GM23248 (cell line): ENCODE data around the gene DACH1. TPM values are rescaled to one million over a fixed set of nuclear protein-coding genes. Genes with fewer than 3 reads are reported as not detected.

Experiments used
- DNase-seq: peaks from one replicate; pipeline ENCODE4 v3.0.0-alpha.2; 2015
- H2AFZ ChIP-seq: fragments of 200-600 bp; sonication (generic); 2 replicates; pipeline ENCODE4 v1.6.1; 2016; ENCODE audit warnings: antibody characterized with exemption
- H3F3A ChIP-seq: fragments of 200-600 bp; sonication (generic); 2 replicates; pipeline ENCODE4 v1.6.1; 2016; ENCODE audit warnings: mild to moderate bottlenecking, antibody characterized with exemption, mixed run types; ENCODE audit not compliant: insufficient read depth
- H3K27ac ChIP-seq: fragments of 200-600 bp; sonication (generic); 2 replicates; pipeline ENCODE4 v1.5.1; 2016; ENCODE audit warnings: mild to moderate bottlenecking
- H3K27me3 ChIP-seq: fragments of 200-600 bp; sonication (generic); replicated peaks from 2 replicates; pipeline ENCODE4 v1.6.1; 2016; ENCODE audit warnings: mild to moderate bottlenecking; ENCODE audit not compliant: insufficient read depth
- H3K36me3 ChIP-seq: fragments of 200-600 bp; sonication (generic); 2 replicates; pipeline ENCODE4 v1.6.1; 2016; ENCODE audit warnings: low read depth, mild to moderate bottlenecking
- H3K4me1 ChIP-seq: fragments of 200-600 bp; sonication (generic); 2 replicates; pipeline ENCODE4 v1.6.1; 2016; ENCODE audit warnings: mild to moderate bottlenecking; ENCODE audit not compliant: insufficient read depth
- H3K4me2 ChIP-seq: fragments of 200-600 bp; sonication (generic); one replicate; pipeline ENCODE4 v1.6.1; 2016; ENCODE audit warnings: mild to moderate bottlenecking; ENCODE audit not compliant: unreplicated experiment
- H3K4me3 ChIP-seq: fragments of 200-600 bp; sonication (generic); 2 replicates; pipeline ENCODE4 v1.5.1; 2016; ENCODE audit warnings: mild to moderate bottlenecking
- H3K79me2 ChIP-seq: fragments of 200-600 bp; sonication (generic); 2 replicates; pipeline ENCODE4 v1.6.1; 2016; ENCODE audit warnings: mild to moderate bottlenecking; ENCODE audit not compliant: insufficient read depth
- H3K9ac ChIP-seq: fragments of 200-600 bp; sonication (generic); 2 replicates; pipeline ENCODE4 v1.6.1; 2016; ENCODE audit warnings: mild to moderate bottlenecking
- H3K9me2 ChIP-seq: fragments of 200-600 bp; sonication (generic); 2 replicates; pipeline ENCODE4 v1.6.1; 2016; ENCODE audit warnings: mixed run types, mild to moderate bottlenecking, moderate library complexity; ENCODE audit not compliant: insufficient read depth
- H3K9me3 ChIP-seq: fragments of 200-600 bp; sonication (generic); one replicate; pipeline ENCODE4 v1.6.1; 2017; ENCODE audit warnings: low read depth
- H4K20me1 ChIP-seq: fragments of 200-600 bp; sonication (generic); 2 replicates; pipeline ENCODE4 v1.6.0; 2016; ENCODE audit not compliant: insufficient read depth
- EZH2 ChIP-seq: fragments of 200-600 bp; sonication (generic); IDR thresholded peaks from 2 replicates; pipeline ENCODE4 v1.6.1; 2018; ENCODE audit warnings: antibody characterized with exemption, mild to moderate bottlenecking; ENCODE audit not compliant: insufficient read depth, poor library complexity, severe bottlenecking
- EZH2phosphoT487 ChIP-seq: fragments of 200-600 bp; sonication (generic); IDR thresholded peaks from 2 replicates; pipeline ENCODE4 v1.6.1; 2018; ENCODE audit warnings: antibody characterized with exemption, moderate library complexity, mild to moderate bottlenecking, low read depth; ENCODE audit not compliant: insufficient read depth
- WGBS, 2 experiments: methylation state at CpG; one replicate each; pipeline ENCODE4 v1.1.6; 2015 to 2017; ENCODE audit warnings: low lambda C conversion rate in 2 of 2, low coverage in 1 of 2; ENCODE audit errors: missing lambda C conversion rate in 2 of 2; 5-methylcytosine and 5-hydroxymethylcytosine counted together
- in situ Hi-C: fragments of 300-500 bp; cut with MboI; formaldehyde crosslinking; loops from 2 replicates; pipeline ENCODE4 v1.15.0; 2020
- polyA plus RNA-seq: library from polyadenylated mRNA; unstranded; fragments of >200 nt; fragmentation: Nextera tagmentation; extraction: Ambion mirVana; gene quantifications from 2 replicates; pipeline ENCODE4 v1.2.1, GENCODE V29; 2016
- total RNA-seq: library from RNA; depleted of rRNA; stranded (reverse); fragments of >200 nt; shearing (Covaris generic); gene quantifications from 2 replicates; pipeline ENCODE4 v1.2.3, GENCODE V29; 2014

Gene DACH1
- total and polyA plus RNA-seq, 2 experiments from 2014 or later: not detected

- H2AFZ ChIP-seq: no peak overlapping the region
- 28 to 57% methylated on average over 1 of the region's 1 CpG for WGBS, 2 experiments
- no peaks in the 10 kb centered on the region for H3K36me3 ChIP-seq
- no peaks in the 10 kb centered on the region for H3K9me2 ChIP-seq
- peaks cover 9% of the 10 kb centered on the region for H3K9me3 ChIP-seq
- H3F3A ChIP-seq: no peaks in the 10 kb centered on the region
- H3K9ac ChIP-seq: no peak overlapping the region
- TF ChIP-seq EZH2: no peak
- TF ChIP-seq EZH2phosphoT487: no peak
- no peak for DNase-seq
- H3K27me3 ChIP-seq: no peaks in the 10 kb centered on the region
- H3K79me2 ChIP-seq: no peaks in the 10 kb centered on the region
- no peaks in the 10 kb centered on the region for H4K20me1 ChIP-seq
- in situ Hi-C loops: no loop called here
- H3K4me1 ChIP-seq: no peaks in the 10 kb centered on the region
- no peak overlapping the region for H3K27ac ChIP-seq
- no peak overlapping the region for H3K4me3 ChIP-seq
- H3K4me2 ChIP-seq: no peak overlapping the region
Observed at GRCh38 chr13:71632721-71633120, 234.3 kb downstream of the DACH1 start.

GRCh38 chr13:71632206-71632605 is 234.8 kb downstream of the DACH1 start:
- TF ChIP-seq EZH2phosphoT487 (no peak), EZH2 (no peak)
- no peak for DNase-seq
- H3K27ac ChIP-seq: no peak overlapping the region
- no peaks in the 10 kb centered on the region for H4K20me1 ChIP-seq
- no peaks in the 10 kb centered on the region for H3K4me1 ChIP-seq
- H3K4me3 ChIP-seq: no peak overlapping the region
- no peaks in the 10 kb centered on the region for H3K27me3 ChIP-seq
- no peaks in the 10 kb centered on the region for H3F3A ChIP-seq
- H3K36me3 ChIP-seq: no peaks in the 10 kb centered on the region
- no peak overlapping the region for H3K4me2 ChIP-seq
- 12 to 17% methylated on average over 3 of the region's 3 CpGs for WGBS, 2 experiments
- no peaks in the 10 kb centered on the region for H3K79me2 ChIP-seq
- H2AFZ ChIP-seq: no peak overlapping the region
- no peak overlapping the region for H3K9ac ChIP-seq
- in situ Hi-C loops: no loop called here
- H3K9me2 ChIP-seq: no peaks in the 10 kb centered on the region
- peaks cover 9% of the 10 kb centered on the region for H3K9me3 ChIP-seq

- WGBS, 2 experiments: 21 to 25% methylated on average over 3 of the region's 3 CpGs
- H3K4me1 ChIP-seq: no peaks in the 10 kb centered on the region
- TF ChIP-seq EZH2: no peak
- TF ChIP-seq EZH2phosphoT487: no peak
Observed at GRCh38 chr13:71629167-71629566, 237.8 kb downstream of the DACH1 start.

GRCh38 chr13:71626421-71627117 is 240.4 kb downstream of the DACH1 start:
- Histone ChIP-seq H4K20me1 (no peaks in the 10 kb centered on the region), H3K4me2 (no peak overlapping the region), H3K27me3 (no peaks in the 10 kb centered on the region), H3F3A (no peaks in the 10 kb centered on the region), H3K4me1 (no peaks in the 10 kb centered on the region), H3K9ac (no peak overlapping the region), H3K4me3 (no peak overlapping the region), H3K9me3 (peaks cover 9% of the 10 kb centered on the region), H3K36me3 (no peaks in the 10 kb centered on the region), H3K79me2 (no peaks in the 10 kb centered on the region), H3K27ac (no peak overlapping the region), H2AFZ (no peak overlapping the region), H3K9me2 (no peaks in the 10 kb centered on the region)
- DNase-seq: no peak
- no peak for TF ChIP-seq EZH2
- no peak for TF ChIP-seq EZH2phosphoT487
- WGBS, 2 experiments: 52 to 67% methylated on average over 4 of the region's 4 CpGs
- in situ Hi-C loops: no loop called here

More at GRCh38 chr13:71629167-71629566, 237.8 kb downstream of the DACH1 start:
- no peak overlapping the region for H3K4me2 ChIP-seq
- H3K79me2 ChIP-seq: no peaks in the 10 kb centered on the region
- H3K27me3 ChIP-seq: no peaks in the 10 kb centered on the region
- H3K9me3 ChIP-seq: peaks cover 9% of the 10 kb centered on the region
- H3K27ac ChIP-seq: no peak overlapping the region
- no peak overlapping the region for H3K9ac ChIP-seq
- H3F3A ChIP-seq: no peaks in the 10 kb centered on the region
- H3K4me3 ChIP-seq: no peak overlapping the region
- no peaks in the 10 kb centered on the region for H3K9me2 ChIP-seq
- no peak for DNase-seq
- H4K20me1 ChIP-seq: no peaks in the 10 kb centered on the region
- no peak overlapping the region for H2AFZ ChIP-seq
- H3K36me3 ChIP-seq: no peaks in the 10 kb centered on the region
- in situ Hi-C loops: no loop called here

- no peaks in the 10 kb centered on the region for H3K4me1 ChIP-seq
- no peaks in the 10 kb centered on the region for H3K79me2 ChIP-seq
- TF ChIP-seq EZH2 (no peak), EZH2phosphoT487 (no peak)
- no peak overlapping the region for H3K9ac ChIP-seq
- no peaks in the 10 kb centered on the region for H3K36me3 ChIP-seq
- H3K9me3 ChIP-seq: peaks cover 9% of the 10 kb centered on the region
- no peak overlapping the region for H3K27ac ChIP-seq
- H3K4me2 ChIP-seq: no peak overlapping the region
- H3K4me3 ChIP-seq: no peak overlapping the region
- H3K9me2 ChIP-seq: no peaks in the 10 kb centered on the region
- H3F3A ChIP-seq: no peaks in the 10 kb centered on the region
- H3K27me3 ChIP-seq: no peaks in the 10 kb centered on the region
- H2AFZ ChIP-seq: no peak overlapping the region
- no peaks in the 10 kb centered on the region for H4K20me1 ChIP-seq
- DNase-seq: no peak
- in situ Hi-C loops: no loop called here
Observed at GRCh38 chr13:71625694-71626093, 241.3 kb downstream of the DACH1 start.
